ENCODE results near the gene WIZ. TPM values are rescaled to one million over a fixed set of nuclear protein-coding genes. Genes with fewer than 3 reads are reported as not detected.

The WIZ gene
- total and polyA plus RNA-seq, 12 donors, result 18.7 to 34.3 (median 21.3) TPM

DNA sequence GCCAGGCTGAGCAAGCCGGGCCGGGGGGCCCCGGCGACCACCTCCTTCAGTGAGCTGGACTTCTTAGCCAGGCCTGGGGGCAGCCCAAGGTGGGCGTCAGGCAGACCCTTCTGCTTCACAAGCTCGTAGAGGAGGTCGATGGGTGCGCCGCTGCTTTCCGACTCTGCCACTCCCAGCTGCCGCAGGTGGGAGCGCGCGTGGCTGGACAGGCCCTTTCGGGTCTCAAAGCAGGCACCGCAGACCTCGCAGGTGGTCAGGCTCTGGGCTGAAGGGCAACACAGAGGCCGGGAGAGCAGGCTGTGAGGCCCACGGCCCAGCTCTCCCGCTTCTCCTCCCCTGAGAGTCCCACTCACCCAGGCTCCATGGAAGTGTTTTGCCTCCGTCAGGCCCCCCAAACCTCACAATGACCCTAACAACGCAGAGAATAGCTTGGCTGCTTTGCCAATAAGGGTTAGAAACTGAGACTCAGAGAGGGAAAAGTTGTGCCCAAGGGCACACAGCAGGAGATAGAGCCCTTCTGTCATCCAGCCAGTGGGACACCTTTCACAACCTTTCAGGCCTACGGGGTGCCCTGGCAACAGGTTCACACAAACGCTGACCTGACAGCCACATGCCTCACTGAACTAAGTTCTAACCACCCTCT is 19.8 kb downstream of the WIZ start:
- 81 to 83% methylated on average over 22 to 24 of the region's 24 CpGs for WGBS, 2 donors

GRCh38 chr19:15428956-15429824 is 20.6 kb downstream of the WIZ start:
- DNase-seq (no peak), ATAC-seq (no peak)
- Histone ChIP-seq H3K27ac (no peak overlapping the region), H3K4me3 (no peak overlapping the region), H3K9me3 (no peaks in the 10 kb centered on the region), H3K27me3 (no peaks in the 10 kb centered on the region), H3K4me1 (peaks cover 14 to 49% (median 37%) of the 10 kb centered on the region in 9 donors), H3K36me3 (peaks cover 0 to 54% (median 25%) of the 10 kb centered on the region in 9 donors)
- 66 to 70% methylated on average over 22 of the region's 22 CpGs for WGBS, 2 donors
- TF ChIP-seq CTCF (IDR thresholded peaks at IDR 0.05), result no peak
- intact Hi-C loops (cut with DNase I), result no loop called here

More for the DNA sequence above, 19.8 kb downstream of the WIZ start:
- H3K9me3 ChIP-seq, result no peaks in the 10 kb centered on the region
- H3K4me1 ChIP-seq, result peaks cover 14 to 49% (median 37%) of the 10 kb centered on the region in 9 donors
- peaks cover 0 to 47% (median 20%) of the 10 kb centered on the region in 9 donors for H3K36me3 ChIP-seq
- TF ChIP-seq CTCF (IDR thresholded peaks at IDR 0.05), result no peak
- ATAC-seq (no peak), DNase-seq (no peak)
- H3K27me3 ChIP-seq, result no peaks in the 10 kb centered on the region
- H3K27ac ChIP-seq, result no peak overlapping the region
- H3K4me3 ChIP-seq, result no peak overlapping the region
- intact Hi-C loops (cut with DNase I), result no loop called here

GRCh38 chr19:15427991-15428471 is 21.7 kb downstream of the WIZ start:
- WGBS, 2 donors, result 92 to 96% methylated on average over 31 to 35 of the region's 35 CpGs
- peaks cover 0 to 66% (median 32%) of the 10 kb centered on the region in 9 donors for H3K36me3 ChIP-seq
- TF ChIP-seq CTCF (IDR thresholded peaks at IDR 0.05), result no peak
- H3K4me1 ChIP-seq, result peaks cover 10 to 42% (median 35%) of the 10 kb centered on the region in 9 donors
- intact Hi-C loops (cut with DNase I), result no loop called here
- H3K27me3 ChIP-seq, result no peaks in the 10 kb centered on the region
- H3K4me3 ChIP-seq, result no peak overlapping the region
- ATAC-seq (no peak), DNase-seq (no peak)
- H3K9me3 ChIP-seq, result peaks cover 0 to 6% (median 0%) of the 10 kb centered on the region in 11 donors
- no peak overlapping the region for H3K27ac ChIP-seq

GRCh38 chr19:15427350-15427700 is 22.4 kb downstream of the WIZ start:
- ATAC-seq, result no peak
- no peak for DNase-seq
- intact Hi-C loops (cut with DNase I), result no loop called here
- peaks cover 0 to 7% (median 0%) of the 10 kb centered on the region in 11 donors for H3K9me3 ChIP-seq
- no peaks in the 10 kb centered on the region for H3K27me3 ChIP-seq
- H3K4me3 ChIP-seq, result no peak overlapping the region
- peaks cover 10 to 45% (median 41%) of the 10 kb centered on the region in 9 donors for H3K4me1 ChIP-seq
- WGBS, 2 donors, result 97% methylated on average over 25 of the region's 25 CpGs
- no peak overlapping the region for H3K27ac ChIP-seq
- H3K36me3 ChIP-seq, result peaks cover 0 to 73% (median 40%) of the 10 kb centered on the region in 9 donors
- TF ChIP-seq CTCF (IDR thresholded peaks at IDR 0.05), result no peak
